Bronchial epithelial cell (primary cell): Measurements from ENCODE around the gene P4HTM. TPM values are rescaled to one million over a fixed set of nuclear protein-coding genes. Genes with fewer than 3 reads are reported as not detected.

Source experiments
- DNase-seq: peaks from one replicate; pipeline ENCODE4 v3.0.0-alpha.2; 2010; ENCODE audit warnings: low read depth
- FAIRE-seq: peaks from 2 replicates; lab custom pipeline; 2011; peaks lifted over from hg19 to GRCh38; lab: Jason Lieb, UNC
- H3K27me3 ChIP-seq: 2 replicates; pipeline ENCODE4 v1.5.1; 2011; ENCODE audit warnings: low read length; ENCODE audit not compliant: control insufficient read depth, insufficient read depth
- H3K36me3 ChIP-seq: 2 replicates; pipeline ENCODE4 v1.5.1; 2011; ENCODE audit warnings: low read length; ENCODE audit not compliant: control insufficient read depth, insufficient read depth
- H3K4me3 ChIP-seq: 2 replicates; pipeline ENCODE4 v1.5.1; 2011; ENCODE audit warnings: mild to moderate bottlenecking, low read depth, low read length, control low read depth
- CTCF ChIP-seq: IDR thresholded peaks from 2 replicates; pipeline ENCODE4 v1.5.1; 2011; ENCODE audit warnings: mild to moderate bottlenecking, moderate library complexity, low read length, control low read depth, inconsistent platforms; ENCODE audit not compliant: insufficient read depth, severe bottlenecking
- total RNA-seq: library from RNA; depleted of rRNA; stranded (reverse); fragments of >200 nt; gene quantifications from 2 replicates; pipeline ENCODE4 v1.2.1, GENCODE V29; 2014

P4HTM gene
- total RNA-seq, 1 donor from 2014 or later = 15.8 TPM

DNA sequence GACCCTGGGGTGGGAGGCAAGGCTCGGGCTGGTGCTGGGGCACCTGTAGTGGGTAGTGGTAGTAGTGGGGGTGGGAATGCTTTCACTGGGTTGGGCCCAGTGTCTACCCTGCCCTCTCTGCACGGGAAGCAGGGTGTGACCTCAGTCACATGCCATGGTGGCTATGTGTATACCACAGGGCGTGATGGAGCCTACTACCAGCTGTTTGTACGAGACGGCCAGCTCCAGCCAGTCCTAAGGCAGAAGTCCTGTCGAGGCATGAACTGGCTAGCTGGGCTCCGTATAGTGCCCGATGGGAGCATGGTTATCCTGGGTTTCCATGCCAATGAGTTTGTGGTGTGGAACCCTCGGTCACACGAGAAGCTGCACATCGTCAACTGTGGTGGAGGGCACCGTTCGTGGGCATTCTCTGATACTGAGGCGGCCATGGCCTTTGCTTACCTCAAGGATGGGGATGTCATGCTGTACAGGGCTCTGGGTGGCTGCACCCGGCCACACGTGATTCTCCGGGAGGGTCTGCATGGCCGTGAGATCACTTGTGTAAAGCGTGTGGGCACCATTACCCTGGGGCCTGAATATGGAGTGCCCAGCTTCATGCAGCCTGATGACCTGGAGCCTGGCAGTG is 23.2 kb downstream of the P4HTM start:
- Histone ChIP-seq H3K27me3 (no peaks in the 10 kb centered on the region), H3K4me3 (no peak overlapping the region), H3K36me3 (peaks cover 29% of the 10 kb centered on the region)
- DNase-seq = no peak
- no peak for FAIRE-seq
- no peak for TF ChIP-seq CTCF

- FAIRE-seq (no peak), DNase-seq (peak; percentile 43)
- H3K36me3 ChIP-seq = peaks cover 29% of the 10 kb centered on the region
- no peaks in the 10 kb centered on the region for H3K27me3 ChIP-seq
- no peak overlapping the region for H3K4me3 ChIP-seq
- TF ChIP-seq CTCF = peak; percentile 80
Observed at GRCh38 chr3:49013738-49014660, 24.0 kb downstream of the P4HTM start.

DNA sequence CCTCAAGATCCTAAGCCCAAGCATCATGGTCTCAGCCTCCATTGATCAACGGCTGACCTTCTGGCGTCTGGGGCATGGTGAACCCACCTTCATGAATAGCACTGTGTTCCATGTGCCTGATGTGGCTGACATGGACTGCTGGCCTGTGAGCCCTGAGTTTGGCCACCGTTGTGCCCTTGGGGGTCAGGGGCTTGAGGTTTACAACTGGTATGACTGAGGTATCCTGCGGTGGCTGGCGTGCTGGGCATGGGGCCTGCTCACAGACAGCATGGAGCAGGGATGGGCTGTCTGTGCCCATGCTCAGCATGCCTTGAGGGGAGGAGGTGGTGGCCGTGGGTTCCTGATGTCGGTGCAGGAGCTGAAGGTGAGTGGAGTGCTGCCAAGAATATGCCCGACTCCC is 25.0 kb downstream of the P4HTM start:
- H3K36me3 ChIP-seq = peaks cover 29% of the 10 kb centered on the region
- no peak for FAIRE-seq

DNA sequence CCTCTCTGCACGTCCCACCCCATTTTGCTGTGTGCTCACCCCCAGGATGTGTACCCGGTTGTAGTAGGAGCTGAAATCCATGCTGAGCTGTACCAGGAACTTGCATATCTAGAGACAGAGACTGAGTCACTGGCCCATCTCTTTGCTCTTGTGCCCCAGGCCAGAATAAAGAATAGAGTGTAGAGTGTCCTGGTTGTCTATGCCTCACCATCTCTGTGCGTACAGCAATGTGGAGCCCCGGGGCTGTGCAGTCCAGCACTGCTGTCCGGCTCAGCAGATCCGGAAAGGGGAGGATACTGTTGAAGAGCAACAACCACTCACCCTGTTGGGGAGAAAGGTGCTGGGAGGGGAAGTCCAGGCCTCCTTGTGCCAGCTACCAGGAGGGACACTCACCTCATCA is 25.7 kb downstream of the P4HTM start:
- Histone ChIP-seq H3K36me3 (peaks cover 29% of the 10 kb centered on the region), H3K27me3 (no peaks in the 10 kb centered on the region), H3K4me3 (no peak overlapping the region)
- TF ChIP-seq CTCF = no peak
- FAIRE-seq (no peak), DNase-seq (peak; percentile 50)

More for the DNA sequence above, 25.0 kb downstream of the P4HTM start:
- no peak for DNase-seq
- no peaks in the 10 kb centered on the region for H3K27me3 ChIP-seq
- no peak for TF ChIP-seq CTCF
- H3K4me3 ChIP-seq = no peak overlapping the region

DNA sequence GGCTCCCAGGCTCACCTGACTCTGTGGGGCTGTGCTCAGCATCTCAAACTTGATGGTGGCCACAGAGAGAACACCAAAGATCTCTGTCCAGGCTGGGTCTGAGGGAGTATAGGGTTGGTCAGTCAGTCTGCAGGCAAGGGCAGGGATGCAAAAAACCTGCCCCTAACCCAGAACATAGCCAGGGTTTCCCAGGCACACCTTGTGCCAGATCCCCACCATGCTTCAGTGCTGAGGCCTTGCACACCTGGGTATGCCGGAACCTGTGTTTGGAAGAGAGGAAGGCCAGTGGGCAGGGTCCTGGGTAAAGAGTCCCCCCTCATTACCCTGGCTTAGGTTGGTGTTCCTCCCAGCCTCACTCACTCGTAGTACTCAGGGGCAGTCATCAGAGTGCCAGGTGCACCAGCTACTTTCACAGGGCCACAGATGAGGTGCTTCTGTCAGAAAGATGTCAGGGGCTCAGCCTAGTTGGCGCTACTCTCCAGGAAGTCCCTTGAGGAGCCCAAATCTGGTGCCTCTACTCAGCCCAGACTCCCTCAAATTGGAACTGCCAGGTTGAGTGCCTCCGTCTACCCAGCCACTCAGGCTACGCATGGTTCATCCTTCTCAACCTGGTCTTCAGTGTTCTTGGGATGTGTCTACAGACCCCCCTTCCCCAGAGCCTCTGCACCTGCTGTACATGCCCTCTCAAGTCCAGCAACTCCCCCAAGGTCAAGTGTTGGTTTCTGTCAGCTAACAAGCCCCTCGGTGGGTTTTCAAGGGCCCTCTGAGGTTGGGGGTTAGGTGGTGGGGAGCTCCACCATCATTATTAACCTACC is 26.6 kb downstream of the P4HTM start:
- no peak for TF ChIP-seq CTCF
- H3K4me3 ChIP-seq = no peak overlapping the region
- no peaks in the 10 kb centered on the region for H3K27me3 ChIP-seq
- no peak for FAIRE-seq
- H3K36me3 ChIP-seq = peaks cover 28% of the 10 kb centered on the region
- DNase-seq = no peak
